HG03460 (cell line): Measurements from ENCODE around the gene HTR6.

Experiments used
- ATAC-seq: cut with Tn5 transposase; IDR thresholded peaks from one replicate; pipeline ENCODE4 v1.9.1; 2021; ENCODE audit not compliant: unreplicated experiment

Gene HTR6

DNA sequence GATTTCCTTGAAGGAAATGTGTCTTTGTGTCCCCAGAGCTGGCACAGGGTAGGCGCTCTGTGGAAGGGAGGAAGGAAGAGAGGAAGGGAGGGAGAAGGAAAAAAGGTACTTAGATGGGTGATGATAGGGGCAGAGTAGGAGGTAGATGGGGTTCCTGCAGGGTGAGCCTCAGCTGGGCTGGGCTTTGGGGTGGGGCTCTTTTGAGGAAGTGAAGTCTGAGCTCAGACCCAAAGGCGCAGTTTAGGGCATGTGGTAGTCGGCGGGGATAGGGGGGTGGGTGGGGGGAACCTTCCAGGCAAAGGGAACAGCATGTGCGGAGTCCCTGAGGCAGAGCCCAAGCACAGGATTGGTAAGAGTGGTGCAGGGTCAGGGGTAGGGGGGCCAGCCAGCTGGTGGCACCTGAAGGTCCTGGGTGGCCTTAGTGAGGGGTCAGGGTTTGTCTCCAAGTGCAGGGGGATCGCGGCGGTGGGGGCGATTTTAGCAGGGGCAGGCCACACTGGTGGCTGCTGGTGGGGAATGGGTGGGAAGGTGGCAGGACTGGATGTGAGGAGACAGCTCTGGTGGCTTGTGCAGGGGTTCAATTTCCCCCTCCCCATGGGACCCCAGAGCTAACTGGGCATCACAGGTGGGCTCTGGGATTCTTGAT lies 8.4 kb upstream of the HTR6 start:
- no peak for ATAC-seq

DNA sequence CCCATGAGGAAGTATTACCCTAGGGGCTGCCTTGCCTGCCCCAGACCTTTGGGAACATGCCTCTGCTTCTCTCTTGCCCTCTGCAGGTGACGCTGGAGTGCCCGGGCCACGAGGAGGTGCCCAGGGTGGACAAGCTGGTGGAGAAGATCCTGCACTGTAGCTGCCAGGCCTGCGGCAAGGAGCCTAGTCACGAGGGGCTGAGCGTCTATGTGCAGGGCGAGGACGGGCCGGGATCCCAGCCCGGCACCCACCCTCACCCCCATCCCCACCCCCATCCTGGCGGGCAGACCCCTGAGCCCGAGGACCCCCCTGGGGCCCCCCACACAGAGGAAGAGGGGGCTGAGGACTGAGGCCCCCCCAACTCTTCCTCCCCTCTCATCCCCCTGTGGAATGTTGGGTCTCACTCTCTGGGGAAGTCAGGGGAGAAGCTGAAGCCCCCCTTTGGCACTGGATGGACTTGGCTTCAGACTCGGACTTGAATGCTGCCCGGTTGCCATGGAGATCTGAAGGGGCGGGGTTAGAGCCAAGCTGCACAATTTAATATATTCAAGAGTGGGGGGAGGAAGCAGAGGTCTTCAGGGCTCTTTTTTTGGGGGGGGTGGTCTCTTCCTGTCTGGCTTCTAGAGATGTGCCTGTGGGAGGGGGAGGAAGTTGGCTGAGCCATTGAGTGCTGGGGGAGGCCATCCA lies 7.8 kb upstream of the HTR6 start:
- ATAC-seq = no peak

DNA sequence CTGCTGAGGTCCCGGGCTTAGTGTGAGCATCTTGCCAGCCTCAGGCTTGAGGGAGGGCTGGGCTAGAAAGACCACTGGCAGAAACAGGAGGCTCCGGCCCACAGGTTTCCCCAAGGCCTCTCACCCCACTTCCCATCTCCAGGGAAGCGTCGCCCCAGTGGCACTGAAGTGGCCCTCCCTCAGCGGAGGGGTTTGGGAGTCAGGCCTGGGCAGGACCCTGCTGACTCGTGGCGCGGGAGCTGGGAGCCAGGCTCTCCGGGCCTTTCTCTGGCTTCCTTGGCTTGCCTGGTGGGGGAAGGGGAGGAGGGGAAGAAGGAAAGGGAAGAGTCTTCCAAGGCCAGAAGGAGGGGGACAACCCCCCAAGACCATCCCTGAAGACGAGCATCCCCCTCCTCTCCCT lies 7.2 kb upstream of the HTR6 start:
- ATAC-seq = no peak

DNA sequence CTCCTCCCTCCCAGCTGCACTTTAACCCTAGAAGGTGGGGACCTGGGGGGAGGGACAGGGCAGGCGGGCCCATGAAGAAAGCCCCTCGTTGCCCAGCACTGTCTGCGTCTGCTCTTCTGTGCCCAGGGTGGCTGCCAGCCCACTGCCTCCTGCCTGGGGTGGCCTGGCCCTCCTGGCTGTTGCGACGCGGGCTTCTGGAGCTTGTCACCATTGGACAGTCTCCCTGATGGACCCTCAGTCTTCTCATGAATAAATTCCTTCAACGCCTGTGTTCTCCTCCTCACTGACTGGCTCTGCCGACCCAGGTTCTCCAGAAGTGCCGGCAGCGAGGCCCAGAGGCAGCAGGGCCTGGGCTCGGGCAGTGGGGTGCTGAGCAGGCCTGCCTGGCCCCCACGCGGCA lies 6.5 kb upstream of the HTR6 start:
- ATAC-seq = no peak

DNA sequence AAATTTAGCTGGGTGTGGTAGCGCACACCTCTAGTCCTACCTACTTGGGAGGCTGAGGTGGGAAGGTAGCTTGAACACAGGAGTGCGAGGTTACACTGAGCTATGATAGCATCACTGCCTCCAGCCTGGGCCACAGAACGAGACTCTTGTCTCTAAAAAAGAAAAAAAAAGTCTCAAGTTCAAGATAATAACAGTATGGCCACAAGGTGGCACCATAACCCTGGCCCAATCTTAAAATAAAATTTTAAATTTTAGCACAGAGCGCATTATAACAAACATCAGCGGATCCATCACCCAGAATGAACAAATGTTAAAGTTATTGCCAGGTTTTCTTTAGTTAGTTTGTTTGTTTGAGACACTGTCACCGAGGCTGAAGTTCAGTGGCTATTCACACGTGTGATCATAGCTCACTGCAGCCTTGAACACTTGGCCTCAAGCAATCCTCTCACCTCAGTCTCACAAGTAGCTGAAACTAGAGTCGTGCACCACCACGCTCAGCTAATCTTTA lies 2.9 kb upstream of the HTR6 start:
- ATAC-seq = no peak

DNA sequence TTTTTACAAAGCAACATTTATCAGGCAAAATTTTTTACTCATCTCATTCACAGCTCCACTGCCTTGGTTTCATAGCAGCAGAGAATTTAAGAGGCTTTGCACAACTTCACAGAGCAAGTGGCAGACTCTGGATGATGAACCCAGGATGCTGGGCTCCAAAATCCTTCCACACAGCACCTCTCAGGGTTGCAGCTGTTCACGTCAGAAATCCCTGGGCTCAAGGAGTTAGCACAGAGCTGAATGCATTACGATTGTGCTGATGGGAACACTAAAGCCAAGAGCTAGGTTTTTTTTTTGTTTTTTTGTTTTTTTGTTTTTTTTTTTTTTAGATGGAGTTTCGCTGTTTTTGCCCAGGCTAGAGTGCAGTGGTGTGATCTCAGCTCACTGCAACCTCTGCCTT lies 2.4 kb upstream of the HTR6 start:
- no peak for ATAC-seq

DNA sequence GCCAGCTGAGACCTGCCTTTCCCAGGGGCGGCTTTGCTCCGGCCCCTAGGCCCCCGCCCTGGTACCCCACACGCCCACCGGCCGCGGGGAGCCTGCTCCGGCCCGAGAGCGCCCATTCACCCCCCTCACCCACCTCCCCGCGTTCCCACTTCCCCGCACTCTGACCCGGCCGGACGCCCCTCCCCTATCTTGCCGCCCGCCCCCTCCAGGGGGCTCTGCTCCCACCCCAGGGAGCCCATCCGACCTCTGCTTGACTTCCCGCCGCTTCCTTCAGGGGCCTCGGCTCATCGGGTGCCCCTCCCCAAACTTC lies 466 bp downstream of the HTR6 start:
- ATAC-seq = no peak

DNA sequence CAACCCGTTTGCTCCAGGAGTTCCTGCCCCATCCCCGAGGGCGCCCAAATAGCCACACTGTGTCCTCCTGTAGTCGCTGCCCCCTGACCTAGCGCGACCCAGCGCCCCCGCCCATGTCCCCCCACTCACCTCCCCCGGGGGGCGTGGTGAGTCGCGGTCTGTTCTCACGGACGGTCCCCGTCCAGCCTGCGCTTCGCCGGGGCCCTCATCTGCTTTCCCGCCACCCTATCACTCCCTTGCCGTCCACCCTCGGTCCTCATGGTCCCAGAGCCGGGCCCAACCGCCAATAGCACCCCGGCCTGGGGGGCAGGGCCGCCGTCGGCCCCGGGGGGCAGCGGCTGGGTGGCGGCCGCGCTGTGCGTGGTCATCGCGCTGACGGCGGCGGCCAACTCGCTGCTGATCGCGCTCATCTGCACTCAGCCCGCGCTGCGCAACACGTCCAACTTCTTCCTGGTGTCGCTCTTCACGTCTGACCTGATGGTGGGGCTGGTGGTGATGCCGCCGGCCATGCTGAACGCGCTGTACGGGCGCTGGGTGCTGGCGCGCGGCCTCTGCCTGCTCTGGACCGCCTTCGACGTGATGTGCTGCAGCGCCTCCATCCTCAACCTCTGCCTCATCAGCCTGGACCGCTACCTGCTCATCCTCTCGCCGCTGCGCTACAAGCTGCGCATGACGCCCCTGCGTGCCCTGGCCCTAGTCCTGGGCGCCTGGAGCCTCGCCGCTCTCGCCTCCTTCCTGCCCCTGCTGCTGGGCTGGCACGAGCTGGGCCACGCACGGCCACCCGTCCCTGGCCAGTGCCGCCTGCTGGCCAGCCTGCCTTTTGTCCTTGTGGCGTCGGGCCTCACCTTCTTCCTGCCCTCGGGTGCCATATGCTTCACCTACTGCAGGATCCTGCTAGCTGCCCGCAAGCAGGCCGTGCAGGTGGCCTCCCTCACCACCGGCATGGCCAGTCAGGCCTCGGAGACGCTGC lies 1.1 kb downstream of the HTR6 start:
- ATAC-seq = no peak

DNA sequence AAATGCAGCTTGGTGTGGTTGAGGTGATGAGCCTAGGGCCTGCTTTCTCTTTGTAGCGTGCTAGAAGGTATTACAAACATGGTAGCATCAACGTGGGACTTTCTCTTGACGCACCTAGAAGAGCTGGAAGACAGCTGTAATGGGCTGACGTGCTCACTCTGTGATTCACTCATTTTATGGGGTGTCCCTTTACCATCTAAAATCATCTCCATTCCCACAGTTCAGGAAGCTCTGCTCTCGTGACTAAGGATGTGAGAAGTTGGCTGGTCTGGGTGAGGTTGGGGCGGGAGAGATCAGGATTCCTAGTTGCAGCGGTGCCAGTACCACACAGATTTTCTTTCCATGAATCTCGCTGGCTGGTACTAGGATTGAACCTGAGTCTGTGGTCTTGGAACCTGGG lies 4.2 kb downstream of the HTR6 start:
- ATAC-seq = no peak

DNA sequence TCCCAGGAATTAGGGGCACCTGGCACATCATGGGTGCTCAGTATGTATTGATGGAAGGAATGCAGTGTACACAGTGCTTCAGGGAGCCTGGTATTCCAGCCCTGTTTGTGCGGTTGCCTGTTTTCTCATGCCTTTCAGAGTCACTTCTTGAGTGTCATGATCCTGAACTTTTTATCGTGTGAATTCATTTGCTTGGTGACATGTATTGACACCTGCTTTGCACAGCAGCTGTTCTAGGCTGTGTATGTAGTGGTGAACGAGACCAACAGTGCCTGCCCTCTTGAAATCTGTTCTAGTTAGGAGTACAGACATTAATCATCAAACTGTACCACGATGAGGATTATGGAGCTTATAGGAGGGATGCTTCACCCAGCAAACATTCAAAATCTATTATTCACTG lies 6.1 kb downstream of the HTR6 start:
- ATAC-seq = no peak

DNA sequence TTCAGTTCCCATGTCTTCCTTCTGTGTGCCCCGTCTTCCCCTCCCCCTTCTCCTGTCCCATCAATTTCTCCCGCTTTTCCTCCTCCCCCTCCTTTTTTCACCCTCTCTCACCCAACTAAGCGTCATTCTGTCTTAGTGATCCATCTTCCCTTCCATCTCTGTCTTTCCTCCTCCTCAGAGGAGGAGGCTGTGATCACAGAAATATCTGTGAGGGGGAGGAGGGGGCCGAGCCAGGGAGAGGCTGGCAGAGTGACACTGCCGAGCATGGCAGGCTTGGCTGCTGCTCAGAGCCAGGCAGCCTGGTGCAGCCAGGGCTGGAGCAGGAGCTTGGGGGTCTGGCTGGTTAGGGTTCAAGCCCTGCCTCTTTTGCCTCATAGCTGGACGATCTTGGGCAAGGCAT lies 7.6 kb downstream of the HTR6 start:
- no peak for ATAC-seq

DNA sequence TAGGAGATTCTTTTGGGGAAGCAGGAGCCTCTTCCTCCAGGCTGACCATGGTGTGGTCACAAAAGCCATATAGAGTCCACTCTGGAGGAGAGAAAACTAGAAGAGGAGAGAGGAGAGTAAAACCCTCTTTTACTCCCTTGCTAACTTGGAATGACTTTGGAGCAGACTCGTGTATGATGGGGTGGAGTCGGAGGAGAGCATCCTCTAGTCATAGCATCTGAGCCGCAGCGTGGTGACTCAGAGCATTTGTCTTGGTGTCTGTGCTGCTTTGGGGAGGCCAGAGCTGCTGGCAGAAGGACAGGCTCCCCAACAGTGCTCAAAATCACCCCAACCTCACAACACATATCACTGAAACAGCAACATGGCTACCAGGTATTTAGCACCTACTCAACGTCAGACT lies 11.1 kb downstream of the HTR6 start:
- no peak for ATAC-seq

DNA sequence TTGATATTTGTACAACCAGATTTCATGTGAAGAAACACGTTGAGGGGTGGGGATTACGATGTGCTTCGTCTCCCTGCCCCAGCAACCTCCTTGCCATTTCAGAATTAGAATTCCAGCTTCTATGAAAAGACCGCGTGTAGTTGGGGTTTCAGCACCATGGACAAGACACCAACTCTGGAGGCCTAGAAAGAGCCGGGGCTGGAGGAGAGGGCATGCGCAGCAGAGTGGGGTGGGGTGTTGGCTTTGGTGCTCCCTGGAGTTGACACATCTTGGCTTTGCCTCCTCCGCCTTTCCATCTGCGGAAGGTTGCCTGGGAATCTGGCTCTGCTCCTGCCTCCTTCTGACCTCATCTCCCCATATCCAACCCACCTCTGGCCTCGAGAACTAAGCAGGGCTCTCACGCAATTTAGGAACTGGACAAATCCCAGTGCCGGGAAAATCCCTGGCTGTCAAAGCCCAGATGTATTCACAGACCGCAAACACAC lies 11.8 kb downstream of the HTR6 start:
- ATAC-seq = no peak

DNA sequence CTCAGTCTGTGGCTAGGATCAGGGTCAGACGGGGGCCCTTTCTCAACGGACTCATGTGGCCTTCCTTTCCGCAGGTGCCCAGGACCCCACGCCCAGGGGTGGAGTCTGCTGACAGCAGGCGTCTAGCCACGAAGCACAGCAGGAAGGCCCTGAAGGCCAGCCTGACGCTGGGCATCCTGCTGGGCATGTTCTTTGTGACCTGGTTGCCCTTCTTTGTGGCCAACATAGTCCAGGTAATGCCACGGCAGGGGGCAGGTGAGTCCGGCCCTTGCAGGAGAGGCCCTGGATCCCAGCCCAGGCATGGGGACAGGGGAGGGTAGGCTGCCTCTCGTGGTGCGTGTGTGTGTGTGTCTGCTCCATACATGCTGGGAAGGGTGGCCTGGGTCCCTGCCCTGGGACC lies 13.8 kb downstream of the HTR6 start:
- ATAC-seq = no peak

DNA sequence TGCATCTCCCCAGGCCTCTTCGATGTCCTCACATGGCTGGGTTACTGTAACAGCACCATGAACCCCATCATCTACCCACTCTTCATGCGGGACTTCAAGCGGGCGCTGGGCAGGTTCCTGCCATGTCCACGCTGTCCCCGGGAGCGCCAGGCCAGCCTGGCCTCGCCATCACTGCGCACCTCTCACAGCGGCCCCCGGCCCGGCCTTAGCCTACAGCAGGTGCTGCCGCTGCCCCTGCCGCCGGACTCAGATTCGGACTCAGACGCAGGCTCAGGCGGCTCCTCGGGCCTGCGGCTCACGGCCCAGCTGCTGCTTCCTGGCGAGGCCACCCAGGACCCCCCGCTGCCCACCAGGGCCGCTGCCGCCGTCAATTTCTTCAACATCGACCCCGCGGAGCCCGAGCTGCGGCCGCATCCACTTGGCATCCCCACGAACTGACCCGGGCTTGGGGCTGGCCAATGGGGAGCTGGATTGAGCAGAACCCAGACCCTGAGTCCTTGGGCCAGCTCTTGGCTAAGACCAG lies 14.3 kb downstream of the HTR6 start:
- ATAC-seq = no peak

DNA sequence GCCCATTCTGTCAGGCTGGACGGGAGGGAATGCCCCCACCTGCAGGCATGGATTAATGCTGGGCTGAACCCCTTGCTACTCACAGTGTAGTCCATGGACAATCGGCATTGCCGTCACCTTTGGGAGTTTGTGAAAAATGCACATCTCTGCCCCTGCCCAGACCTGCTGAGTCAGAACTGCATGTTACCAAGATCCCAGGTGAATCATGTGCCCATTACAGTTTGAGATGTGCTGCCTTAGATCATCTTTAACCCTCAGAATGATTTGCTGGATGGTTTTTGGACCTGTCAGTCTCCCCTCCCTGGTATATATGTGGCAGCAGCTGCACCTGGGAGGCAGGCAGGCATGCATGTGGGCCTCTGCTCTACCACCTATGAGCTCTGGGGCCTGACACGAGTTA lies 15.0 kb downstream of the HTR6 start:
- no peak for ATAC-seq

DNA sequence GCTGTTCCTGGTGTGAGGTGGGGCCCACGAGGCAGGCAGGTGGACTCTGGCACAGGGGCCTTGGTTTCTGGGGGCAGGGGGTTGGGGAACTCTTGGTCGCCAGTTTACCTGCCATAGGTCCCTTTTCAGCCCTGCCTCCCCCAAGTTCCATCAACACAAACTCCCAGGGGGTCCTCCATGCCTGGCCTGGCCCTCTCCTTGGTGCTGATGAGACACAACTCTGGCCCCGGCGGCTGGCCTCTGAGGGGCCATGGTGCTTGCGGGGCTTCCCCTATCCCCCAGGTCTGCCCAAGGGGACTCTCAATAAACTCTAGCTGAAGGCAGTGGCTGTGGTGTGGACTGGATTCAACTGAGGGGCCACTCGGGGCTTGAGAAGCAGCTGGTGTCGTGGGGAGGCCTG lies 16.0 kb downstream of the HTR6 start:
- no peak for ATAC-seq

DNA sequence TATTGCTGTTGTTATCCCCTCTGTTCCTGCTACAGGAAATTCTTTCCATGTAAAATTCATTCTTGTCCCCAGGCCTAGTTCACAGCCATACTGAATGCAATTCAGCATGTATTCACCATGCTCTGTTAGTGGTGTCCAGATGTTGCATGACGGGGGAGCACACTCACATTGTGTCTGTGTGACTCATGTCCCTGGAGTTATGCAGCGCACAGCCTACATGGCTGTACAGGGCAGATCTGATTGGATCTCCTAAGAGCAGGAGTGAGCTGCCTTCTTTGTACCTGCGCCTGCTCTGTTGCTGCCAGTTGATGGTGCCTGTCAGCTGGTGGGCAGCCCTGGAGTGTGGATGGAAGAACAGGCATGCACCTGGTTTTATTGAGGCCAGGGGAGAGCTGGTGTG lies 17.6 kb downstream of the HTR6 start:
- no peak for ATAC-seq

DNA sequence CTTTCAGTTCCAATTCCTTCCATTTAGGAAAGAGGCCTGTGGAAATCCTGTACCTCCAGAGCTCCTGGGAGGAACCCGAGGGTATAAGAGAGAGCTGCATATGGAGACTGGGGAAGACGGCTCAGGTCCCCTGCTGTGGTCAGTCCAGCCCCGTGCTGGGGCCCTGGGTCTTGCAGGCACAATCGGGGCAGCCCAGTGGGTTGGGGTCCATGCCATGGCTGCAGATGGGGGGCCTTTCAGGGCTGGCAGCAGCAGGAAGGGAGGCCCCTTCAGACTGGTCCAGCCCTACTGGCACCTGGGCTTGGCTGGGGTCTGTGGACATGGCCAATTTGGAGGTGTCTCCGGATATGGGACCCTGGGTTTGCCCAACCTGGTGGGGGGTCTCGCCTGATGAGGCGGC lies 18.2 kb downstream of the HTR6 start:
- no peak for ATAC-seq

DNA sequence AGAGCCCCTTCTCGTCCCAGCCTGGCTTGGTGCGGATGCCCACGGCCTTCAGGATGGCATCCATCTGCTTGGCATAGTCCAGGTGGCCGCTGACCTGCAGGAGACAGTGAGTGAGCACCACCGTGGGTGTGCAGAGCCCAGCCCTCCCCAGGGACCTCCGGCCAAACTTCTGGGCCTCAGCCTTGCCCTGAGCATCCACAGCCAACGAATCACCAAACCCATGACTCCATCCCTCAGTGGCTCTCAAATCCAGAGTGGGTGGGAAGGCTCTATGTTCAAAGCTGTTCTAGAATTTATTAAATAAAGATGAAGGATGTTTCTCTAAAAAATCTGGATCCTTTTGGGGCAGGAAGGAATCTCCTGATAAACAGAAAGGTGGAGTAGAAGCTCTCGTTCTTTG lies 18.7 kb downstream of the HTR6 start:
- no peak for ATAC-seq

DNA sequence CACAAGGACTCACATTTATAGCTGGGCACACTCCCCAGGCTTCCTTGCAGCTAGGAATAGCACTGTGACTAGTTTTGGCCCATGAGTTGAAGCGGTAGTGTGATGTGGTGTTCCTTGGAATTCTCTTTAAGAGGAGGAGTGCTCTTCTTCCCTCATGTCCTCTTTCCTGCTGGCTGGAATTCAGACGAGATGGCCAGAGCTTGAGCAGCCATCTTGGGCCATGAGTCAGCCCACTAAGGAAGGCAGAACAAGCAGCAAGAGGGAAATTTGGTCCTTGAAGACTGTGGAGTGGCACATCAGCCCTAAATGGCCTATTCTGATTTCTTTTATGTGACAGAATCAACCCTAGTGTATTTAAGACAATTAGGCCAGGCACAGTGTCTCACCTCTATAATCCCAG lies 20.0 kb downstream of the HTR6 start:
- no peak for ATAC-seq

DNA sequence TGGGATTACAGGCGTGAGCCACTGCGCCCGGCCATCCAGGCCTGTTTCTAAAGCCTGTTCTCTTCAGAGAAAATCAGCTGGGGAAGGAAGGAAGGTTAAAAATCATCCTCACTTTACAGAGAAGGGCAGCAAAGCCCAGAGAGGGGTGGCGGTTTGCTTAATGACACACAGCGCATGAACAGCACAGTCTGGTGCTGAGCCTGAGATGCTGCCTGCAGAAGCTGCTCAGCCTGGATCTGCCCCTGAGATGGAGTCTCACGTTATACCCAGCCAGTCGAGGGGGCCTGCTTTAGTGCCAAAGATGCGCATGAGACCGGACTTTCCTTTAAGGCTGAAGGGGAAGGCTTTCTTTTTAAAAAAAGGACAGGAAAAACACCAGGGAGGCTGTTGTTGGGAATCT lies 21.3 kb downstream of the HTR6 start:
- no peak for ATAC-seq
